LNCAP (cell line): ENCODE results near the gene ZNF23.

Experiments used
- TF ChIP-seq, protein P1 (sequence below): fragments of 450-650 bp; IDR thresholded peaks from 2 replicates; pipeline ENCODE4 v1.5.1; 2017; ENCODE audit warnings: mild to moderate bottlenecking

Gene ZNF23

DNA sequence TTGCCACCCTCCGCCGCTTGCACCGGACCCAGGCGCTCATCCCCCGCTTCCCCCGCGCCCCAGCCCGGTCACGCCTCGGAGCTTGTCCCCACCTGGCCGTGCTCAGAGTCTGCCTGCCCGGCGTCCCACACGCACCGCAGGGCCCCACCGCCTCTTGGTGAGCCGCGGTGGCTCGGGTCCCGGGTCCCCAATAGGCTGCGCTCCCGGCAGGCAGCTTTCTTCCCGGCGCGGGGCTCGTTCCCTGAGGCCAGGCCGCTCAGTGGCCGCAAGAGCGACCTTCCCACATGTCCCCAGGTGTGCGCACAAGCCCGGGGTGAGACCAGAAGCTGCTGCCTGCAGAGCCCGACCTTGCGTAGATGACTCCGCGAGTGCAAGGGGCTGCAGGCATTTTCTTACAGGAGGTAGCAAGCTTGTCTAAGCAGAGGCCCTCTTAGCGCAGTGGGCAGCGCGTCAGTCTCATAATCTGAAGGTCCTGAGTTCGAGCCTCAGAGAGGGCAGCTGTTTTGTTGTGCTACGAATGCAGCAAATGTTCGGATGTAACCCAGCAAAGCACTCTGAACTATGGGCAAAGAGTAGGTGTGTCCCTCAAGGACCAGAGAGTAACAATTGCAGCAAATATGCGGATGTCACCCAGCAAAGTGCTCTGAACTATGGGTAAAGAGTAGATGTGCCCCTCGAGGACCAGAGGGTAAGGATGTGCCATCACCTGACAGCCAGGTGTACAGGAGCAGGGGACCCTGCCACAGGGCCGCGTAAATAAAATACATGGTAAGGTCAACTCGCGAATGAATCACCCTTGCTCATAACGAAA, 35.8 kb downstream of the ZNF23 start:
- TF ChIP-seq, protein P1, sequence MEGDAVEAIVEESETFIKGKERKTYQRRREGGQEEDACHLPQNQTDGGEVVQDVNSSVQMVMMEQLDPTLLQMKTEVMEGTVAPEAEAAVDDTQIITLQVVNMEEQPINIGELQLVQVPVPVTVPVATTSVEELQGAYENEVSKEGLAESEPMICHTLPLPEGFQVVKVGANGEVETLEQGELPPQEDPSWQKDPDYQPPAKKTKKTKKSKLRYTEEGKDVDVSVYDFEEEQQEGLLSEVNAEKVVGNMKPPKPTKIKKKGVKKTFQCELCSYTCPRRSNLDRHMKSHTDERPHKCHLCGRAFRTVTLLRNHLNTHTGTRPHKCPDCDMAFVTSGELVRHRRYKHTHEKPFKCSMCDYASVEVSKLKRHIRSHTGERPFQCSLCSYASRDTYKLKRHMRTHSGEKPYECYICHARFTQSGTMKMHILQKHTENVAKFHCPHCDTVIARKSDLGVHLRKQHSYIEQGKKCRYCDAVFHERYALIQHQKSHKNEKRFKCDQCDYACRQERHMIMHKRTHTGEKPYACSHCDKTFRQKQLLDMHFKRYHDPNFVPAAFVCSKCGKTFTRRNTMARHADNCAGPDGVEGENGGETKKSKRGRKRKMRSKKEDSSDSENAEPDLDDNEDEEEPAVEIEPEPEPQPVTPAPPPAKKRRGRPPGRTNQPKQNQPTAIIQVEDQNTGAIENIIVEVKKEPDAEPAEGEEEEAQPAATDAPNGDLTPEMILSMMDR, result no peak

DNA sequence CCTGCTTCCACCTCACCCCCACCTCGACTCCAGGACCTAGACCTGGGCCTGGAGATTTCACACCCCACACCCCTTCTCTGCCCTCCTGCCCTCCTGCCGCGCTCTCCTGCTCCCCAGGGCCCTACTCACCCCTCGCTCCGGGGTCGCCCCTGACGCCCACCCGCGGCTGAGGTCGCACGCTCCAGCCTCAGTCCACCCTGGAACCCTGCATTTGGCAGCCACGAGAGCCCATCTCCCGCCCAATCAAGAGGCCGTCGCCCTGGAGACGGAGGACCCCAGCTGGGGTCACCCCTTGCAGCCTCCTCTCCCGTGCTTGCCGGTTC, 36.3 kb downstream of the ZNF23 start:
- TF ChIP-seq, protein P1, result no peak

DNA sequence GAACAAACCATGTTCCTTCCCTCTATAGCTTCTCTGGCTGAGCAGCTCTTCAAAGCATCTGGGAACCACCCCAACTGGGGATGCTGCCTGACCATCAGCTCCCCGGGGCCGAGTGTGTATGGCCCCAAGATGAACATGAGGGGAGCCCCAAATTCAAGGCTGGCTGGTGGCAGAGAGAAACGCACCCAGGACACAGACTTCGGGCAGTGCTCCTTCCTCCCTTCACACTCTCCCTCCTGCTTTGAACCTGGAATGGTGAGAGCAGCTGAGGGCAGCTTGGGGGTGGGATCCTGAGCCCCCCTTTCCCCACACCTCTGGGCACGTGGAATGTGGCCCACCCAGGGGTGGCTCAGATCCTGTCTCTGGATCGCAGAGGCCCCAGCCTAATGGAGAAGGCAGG, 37.4 kb downstream of the ZNF23 start:
- TF ChIP-seq, protein P1, result no peak

DNA sequence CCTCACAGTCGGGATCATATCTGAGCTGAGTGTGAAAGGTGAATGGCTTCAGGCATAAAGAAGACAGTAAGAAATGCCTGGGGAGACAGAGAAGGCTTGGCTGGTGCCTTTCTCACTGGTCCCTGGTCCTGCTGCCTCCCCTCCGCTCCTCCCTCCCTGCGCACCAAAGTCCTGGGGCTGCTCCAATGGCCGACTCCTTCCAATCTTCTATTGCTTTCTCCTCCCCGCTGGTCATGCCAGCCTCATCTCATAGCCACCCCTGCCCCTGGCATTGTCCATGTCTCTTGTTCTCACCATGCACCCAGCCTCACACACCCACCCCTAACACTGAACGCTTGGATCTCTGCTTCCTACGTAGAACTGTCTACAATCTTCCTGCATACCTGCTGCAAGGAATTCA, 38.2 kb downstream of the ZNF23 start:
- TF ChIP-seq, protein P1, result no peak

DNA sequence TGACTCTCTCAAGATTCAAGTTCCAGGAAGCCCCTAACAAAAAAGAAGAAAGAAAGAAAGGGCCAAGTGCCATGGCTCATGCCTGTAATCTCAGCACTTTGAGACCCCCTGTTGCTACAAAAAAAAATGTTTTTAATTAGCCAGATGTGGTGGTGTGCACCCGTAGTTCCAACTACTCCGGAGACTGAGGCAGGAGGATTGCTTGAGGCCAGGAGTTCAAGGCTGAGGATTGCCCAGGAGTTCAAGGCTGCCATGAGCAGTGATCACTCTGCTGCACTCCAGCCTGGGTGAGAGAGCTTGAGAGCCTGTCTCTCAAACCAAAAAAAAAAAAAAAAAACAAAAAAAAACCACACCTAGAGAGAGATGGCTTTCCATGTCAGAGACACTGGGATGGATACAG, 39.0 kb downstream of the ZNF23 start:
- TF ChIP-seq, protein P1, result no peak

DNA sequence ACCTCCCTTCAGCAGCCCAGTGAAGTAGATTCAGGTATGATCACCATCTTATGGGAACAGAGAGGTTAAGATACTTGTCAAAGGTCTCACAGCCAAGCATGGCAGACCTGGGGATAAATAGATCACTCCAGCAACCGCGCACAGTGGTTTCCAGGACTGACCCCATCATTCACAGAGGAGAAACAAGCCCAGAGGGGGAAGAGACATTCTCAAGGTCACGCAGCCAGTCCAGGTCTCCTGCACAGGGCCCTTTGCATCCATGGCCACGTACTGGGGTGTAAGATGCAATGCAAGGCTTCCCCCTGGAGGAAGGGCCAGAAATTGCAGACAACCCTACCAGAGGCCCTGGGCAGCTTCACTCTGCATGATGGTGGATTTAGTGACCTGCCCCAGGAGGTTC, 40.1 kb downstream of the ZNF23 start:
- TF ChIP-seq, protein P1, result peak; percentile 33; the same call in 1 of the 2 replicates

DNA sequence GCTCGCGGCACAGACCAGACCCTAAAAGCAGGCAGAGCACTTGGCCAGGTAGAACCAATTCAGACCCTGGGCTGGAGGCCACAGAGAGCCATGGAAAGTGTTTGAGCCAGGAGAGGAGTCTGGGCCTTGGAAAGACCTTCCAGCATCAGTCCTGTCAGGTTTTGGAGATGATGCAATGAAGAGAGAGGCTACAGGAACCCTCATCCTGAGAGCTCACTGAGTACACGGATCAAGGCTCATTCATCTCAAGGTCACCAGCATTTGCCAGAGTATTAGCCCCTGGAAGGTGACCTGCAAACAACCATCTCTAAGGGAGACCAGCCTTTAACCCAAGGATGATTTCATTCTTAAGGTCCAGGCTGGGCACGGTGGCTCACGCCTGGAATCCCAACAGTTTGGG, 48.0 kb downstream of the ZNF23 start:
- TF ChIP-seq, protein P1, result no peak

DNA sequence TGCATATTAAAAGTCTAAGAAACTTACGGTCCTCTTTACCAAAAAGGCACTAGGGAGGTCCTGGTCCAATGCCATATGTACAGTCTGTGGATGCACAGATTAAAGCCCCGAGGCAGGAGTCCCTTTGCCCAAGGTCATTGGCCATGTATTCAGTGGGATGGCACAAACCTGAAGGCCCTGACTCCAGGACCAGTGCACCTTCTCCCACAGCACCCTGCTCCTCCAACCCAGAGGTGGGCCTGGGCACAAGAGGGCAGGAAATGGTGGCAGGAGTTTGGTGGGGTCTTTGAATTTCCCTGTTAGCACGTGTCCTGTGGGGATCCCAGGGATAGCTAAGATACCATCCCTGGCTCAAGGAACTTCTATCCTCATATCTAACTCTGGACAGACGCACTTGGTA, 48.7 kb downstream of the ZNF23 start:
- TF ChIP-seq, protein P1, result no peak
